ENCODE results near the gene MTHFD1L.
"Not testable (repeated sequence)": the region's sequence is repeated elsewhere in the genome, so short reads cannot be mapped to it uniquely, and the experiment has no call there.

The MTHFD1L gene

GRCh38 chr6:150865406-150866146 lies at the start of gene MTHFD1L:
Gene MTHFD1L, plus strand, starts transcription at chr6:150865702. Its CDS starts 121 bp downstream, at chr6:150865823.
- DNase-seq (ENCODE audit: low read depth in 2 of 2) = peak; percentile 29 to 62

- not testable (repeated sequence) for DNase-seq (ENCODE audit: low read depth in 2 of 2)
Measured at GRCh38 chr6:150816554-150816953, 48.9 kb upstream of the MTHFD1L start.

- DNase-seq (ENCODE audit: low read depth in 2 of 2) = no peak
Measured at GRCh38 chr6:150822932-150823331, 42.6 kb upstream of the MTHFD1L start.

GRCh38 chr6:150826788-150827187 lies 38.7 kb upstream of the MTHFD1L start:
- DNase-seq (ENCODE audit: low read depth in 2 of 2) = no peak

- not testable (repeated sequence) for DNase-seq (ENCODE audit: low read depth in 2 of 2)
Measured at GRCh38 chr6:150828107-150828506, 37.4 kb upstream of the MTHFD1L start.

- no peak for DNase-seq (ENCODE audit: low read depth in 2 of 2)
Measured at GRCh38 chr6:150830439-150831165, 34.9 kb upstream of the MTHFD1L start.

GRCh38 chr6:150831577-150831976 lies 33.9 kb upstream of the MTHFD1L start:
- no peak for DNase-seq (ENCODE audit: low read depth in 2 of 2)

GRCh38 chr6:150835620-150836019 lies 29.9 kb upstream of the MTHFD1L start:
- no peak for DNase-seq (ENCODE audit: low read depth in 2 of 2)

GRCh38 chr6:150840185-150840584 lies 25.3 kb upstream of the MTHFD1L start:
- DNase-seq (ENCODE audit: low read depth in 2 of 2) = no peak

- DNase-seq (ENCODE audit: low read depth in 2 of 2) = no peak
Measured at GRCh38 chr6:150841189-150841588, 24.3 kb upstream of the MTHFD1L start.

GRCh38 chr6:150841697-150842096 lies 23.8 kb upstream of the MTHFD1L start:
- no peak for DNase-seq (ENCODE audit: low read depth in 2 of 2)

GRCh38 chr6:150844371-150844770 lies 21.1 kb upstream of the MTHFD1L start:
- no peak for DNase-seq (ENCODE audit: low read depth in 2 of 2)

- no peak for DNase-seq (ENCODE audit: low read depth in 2 of 2)
Measured at GRCh38 chr6:150846641-150847040, 18.9 kb upstream of the MTHFD1L start.

- no peak for DNase-seq (ENCODE audit: low read depth in 2 of 2)
Measured at GRCh38 chr6:150848400-150848799, 17.1 kb upstream of the MTHFD1L start.

- DNase-seq (ENCODE audit: low read depth in 2 of 2) = not testable (repeated sequence)
Measured at GRCh38 chr6:150854392-150854791, 11.1 kb upstream of the MTHFD1L start.

- not testable (repeated sequence) for DNase-seq (ENCODE audit: low read depth in 2 of 2)
Measured at GRCh38 chr6:150855171-150855570, 10.3 kb upstream of the MTHFD1L start.

GRCh38 chr6:150857062-150857944 lies 8.2 kb upstream of the MTHFD1L start:
- DNase-seq (ENCODE audit: low read depth in 2 of 2) = no peak

- no peak for DNase-seq (ENCODE audit: low read depth in 2 of 2)
Measured at GRCh38 chr6:150857945-150858308, 7.6 kb upstream of the MTHFD1L start.

GRCh38 chr6:150861448-150862168 lies 3.9 kb upstream of the MTHFD1L start:
- DNase-seq (ENCODE audit: low read depth in 2 of 2) = not testable (repeated sequence)

- no peak for DNase-seq (ENCODE audit: low read depth in 2 of 2)
Measured at GRCh38 chr6:150863213-150863928, 2.1 kb upstream of the MTHFD1L start.

- no peak for DNase-seq (ENCODE audit: low read depth in 2 of 2)
Measured at GRCh38 chr6:150865043-150865405, 478 bp upstream of the MTHFD1L start.
